Neural progenitor cell (in vitro differentiated cells): ENCODE data around the gene GRM8. TPM values are rescaled to one million over a fixed set of nuclear protein-coding genes. Genes with fewer than 3 reads are reported as not detected.
A peak's percentile ranks its signal among the peaks of the same experiment; 100 is the strongest.
"Not testable (repeated sequence)": the region's sequence is repeated elsewhere in the genome, so short reads cannot be mapped to it uniquely, and the experiment has no call there.

Experiments used
- DNase-seq: peaks from one replicate; pipeline ENCODE4 v3.0.0-alpha.2; 2016; ENCODE audit warnings: low spot score
- H2AFZ ChIP-seq: fragments of 200-600 bp; sonication (generic); replicated peaks from 2 replicates; pipeline ENCODE4 v1.6.1; 2016; ENCODE audit warnings: antibody characterized with exemption
- H3F3A ChIP-seq: fragments of 200-600 bp; sonication (generic); 2 replicates; pipeline ENCODE4 v1.6.1; 2016; ENCODE audit warnings: antibody characterized with exemption, low read depth
- H3K27ac ChIP-seq: fragments of 200-600 bp; sonication (generic); 2 replicates; pipeline ENCODE4 v1.5.1; 2016; ENCODE audit warnings: mild to moderate bottlenecking
- H3K27me3 ChIP-seq: fragments of 200-600 bp; sonication (generic); 2 replicates; pipeline ENCODE4 v1.6.1; 2016; ENCODE audit warnings: mild to moderate bottlenecking, moderate library complexity
- H3K36me3 ChIP-seq: fragments of 200-600 bp; sonication (generic); 2 replicates; pipeline ENCODE4 v1.5.1; 2016
- H3K4me1 ChIP-seq: fragments of 200-600 bp; sonication (generic); 2 replicates; pipeline ENCODE4 v1.6.1; 2016; ENCODE audit warnings: mixed run types
- H3K4me2 ChIP-seq: fragments of 200-600 bp; sonication (generic); 2 replicates; pipeline ENCODE4 v1.6.1; 2016
- H3K4me3 ChIP-seq: fragments of 200-600 bp; sonication (generic); 2 replicates; pipeline ENCODE4 v1.5.1; 2016
- H3K79me2 ChIP-seq: fragments of 200-600 bp; sonication (generic); 2 replicates; pipeline ENCODE4 v1.6.1; 2016; ENCODE audit warnings: low read depth
- H3K9ac ChIP-seq: fragments of 200-600 bp; sonication (generic); 2 replicates; pipeline ENCODE4 v1.6.1; 2016
- H3K9me3 ChIP-seq: fragments of 200-600 bp; sonication (generic); 2 replicates; pipeline ENCODE4 v1.5.1; 2016; ENCODE audit warnings: low read depth
- H4K20me1 ChIP-seq: fragments of 200-600 bp; sonication (generic); 2 replicates; pipeline ENCODE4 v1.6.1; 2016; ENCODE audit warnings: low read depth
- H3K27ac Mint-ChIP-seq: 3 replicates; pipeline ENCODE4 v1.8.0; 2021; ENCODE audit warnings: mixed read lengths
- H3K27me3 Mint-ChIP-seq: 2 replicates; pipeline ENCODE4 v1.8.0; 2022; ENCODE audit warnings: low read depth, mild to moderate bottlenecking, inconsistent platforms, moderate library complexity, mixed read lengths; ENCODE audit not compliant: insufficient read depth
- H3K36me3 Mint-ChIP-seq: 3 replicates; pipeline ENCODE4 v1.8.0; 2021; ENCODE audit warnings: mixed read lengths
- H3K4me1 Mint-ChIP-seq: 3 replicates; pipeline ENCODE4 v1.8.0; 2021; ENCODE audit warnings: mixed read lengths
- H3K4me3 Mint-ChIP-seq: 3 replicates; pipeline ENCODE4 v1.8.0; 2021; ENCODE audit warnings: mild to moderate bottlenecking, moderate library complexity, mixed read lengths
- H3K9me3 Mint-ChIP-seq: 3 replicates; pipeline ENCODE4 v1.8.0; 2020; ENCODE audit warnings: mixed read lengths
- EZH2 ChIP-seq: fragments of 200-600 bp; sonication (generic); IDR thresholded peaks from 2 replicates; pipeline ENCODE4 v1.6.1; 2017; ENCODE audit warnings: antibody characterized with exemption, mild to moderate bottlenecking, moderate library complexity
- EZH2phosphoT487 ChIP-seq: fragments of 200-600 bp; sonication (generic); IDR thresholded peaks from 2 replicates; pipeline ENCODE4 v1.6.1; 2017; ENCODE audit warnings: antibody characterized with exemption
- total RNA-seq: library from RNA; depleted of rRNA; stranded (reverse); fragments of >200 nt; gene quantifications from 2 replicates; pipeline ENCODE4 v1.2.3, GENCODE V29; 2015; ENCODE audit warnings: low replicate concordance
- TF ChIP-seq, protein P1 (sequence below): fragments of 200-600 bp; sonication (generic); IDR thresholded peaks from 2 replicates; pipeline ENCODE4 v1.5.1; 2017; ENCODE audit warnings: antibody characterized with exemption, mild to moderate bottlenecking

GRM8 gene
- total RNA-seq, 1 donor from 2014 or later: 0.62 TPM

DNA sequence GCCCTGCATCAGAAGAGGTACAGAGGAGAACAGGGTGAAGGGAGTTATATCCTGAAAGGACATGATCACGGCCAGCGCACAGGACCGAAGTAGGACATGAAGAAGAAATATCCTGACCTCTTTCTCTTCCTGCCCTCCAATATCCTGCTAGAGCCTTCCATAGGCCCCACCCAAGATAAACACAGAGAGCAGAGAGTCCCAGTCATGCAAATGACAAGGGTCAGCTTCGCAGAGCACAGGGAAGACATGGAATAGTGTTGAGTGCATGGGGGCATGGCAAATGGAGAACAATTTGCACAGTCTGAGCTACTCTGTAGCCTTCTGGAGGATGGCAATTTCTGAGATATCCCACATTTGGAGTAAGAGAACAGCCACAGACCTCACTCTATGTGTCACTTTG is 371.4 kb downstream of the GRM8 start:
- Histone ChIP-seq H3F3A (no peaks in the 10 kb centered on the region), H4K20me1 (no peaks in the 10 kb centered on the region), H3K9me3 (no peaks in the 10 kb centered on the region), H3K79me2 (no peaks in the 10 kb centered on the region), H2AFZ (no peak overlapping the region), H3K4me2 (no peak overlapping the region), H3K9ac (no peak overlapping the region), H3K27ac (no peak overlapping the region), H3K4me1 (no peaks in the 10 kb centered on the region), H3K36me3 (no peaks in the 10 kb centered on the region), H3K4me3 (no peak overlapping the region), H3K27me3 (no peaks in the 10 kb centered on the region)
- Mint-ChIP-seq H3K4me3 (no peak overlapping the region), H3K36me3 (no peaks in the 10 kb centered on the region), H3K27me3 (no peaks in the 10 kb centered on the region), H3K27ac (no peak overlapping the region), H3K4me1 (no peaks in the 10 kb centered on the region), H3K9me3 (no peaks in the 10 kb centered on the region)
- TF ChIP-seq, protein P1, sequence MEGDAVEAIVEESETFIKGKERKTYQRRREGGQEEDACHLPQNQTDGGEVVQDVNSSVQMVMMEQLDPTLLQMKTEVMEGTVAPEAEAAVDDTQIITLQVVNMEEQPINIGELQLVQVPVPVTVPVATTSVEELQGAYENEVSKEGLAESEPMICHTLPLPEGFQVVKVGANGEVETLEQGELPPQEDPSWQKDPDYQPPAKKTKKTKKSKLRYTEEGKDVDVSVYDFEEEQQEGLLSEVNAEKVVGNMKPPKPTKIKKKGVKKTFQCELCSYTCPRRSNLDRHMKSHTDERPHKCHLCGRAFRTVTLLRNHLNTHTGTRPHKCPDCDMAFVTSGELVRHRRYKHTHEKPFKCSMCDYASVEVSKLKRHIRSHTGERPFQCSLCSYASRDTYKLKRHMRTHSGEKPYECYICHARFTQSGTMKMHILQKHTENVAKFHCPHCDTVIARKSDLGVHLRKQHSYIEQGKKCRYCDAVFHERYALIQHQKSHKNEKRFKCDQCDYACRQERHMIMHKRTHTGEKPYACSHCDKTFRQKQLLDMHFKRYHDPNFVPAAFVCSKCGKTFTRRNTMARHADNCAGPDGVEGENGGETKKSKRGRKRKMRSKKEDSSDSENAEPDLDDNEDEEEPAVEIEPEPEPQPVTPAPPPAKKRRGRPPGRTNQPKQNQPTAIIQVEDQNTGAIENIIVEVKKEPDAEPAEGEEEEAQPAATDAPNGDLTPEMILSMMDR: no peak
- no peak for TF ChIP-seq EZH2phosphoT487
- no peak for TF ChIP-seq EZH2
- DNase-seq: no peak

DNA sequence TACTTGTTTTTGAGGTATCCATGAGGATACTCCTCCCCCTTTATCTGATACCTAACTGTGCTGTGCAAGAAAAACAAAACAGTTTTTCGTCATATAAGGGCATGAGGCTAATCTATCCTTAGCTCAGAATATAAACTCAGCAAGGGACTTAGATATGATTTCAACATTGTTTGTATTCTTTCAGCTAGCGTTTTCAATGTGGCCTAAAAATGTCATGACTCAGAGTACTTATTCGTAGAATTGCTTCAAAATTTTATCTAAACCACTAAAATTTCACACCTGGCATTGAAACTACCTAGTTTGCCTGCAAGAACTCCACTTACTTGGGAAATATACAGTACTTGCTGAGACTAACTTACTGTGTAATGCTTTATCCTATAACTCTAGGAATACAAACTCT is 376.2 kb downstream of the GRM8 start:
- H3K27ac Mint-ChIP-seq, H3F3A ChIP-seq, H2AFZ ChIP-seq, H3K27ac ChIP-seq, H3K79me2 ChIP-seq, H3K4me3 Mint-ChIP-seq, H3K27me3 ChIP-seq, H3K9ac ChIP-seq, H3K9me3 Mint-ChIP-seq, H3K4me2 ChIP-seq, H4K20me1 ChIP-seq, H3K9me3 ChIP-seq, H3K27me3 Mint-ChIP-seq, H3K36me3 ChIP-seq, H3K4me1 Mint-ChIP-seq, DNase-seq, H3K4me1 ChIP-seq, H3K4me3 ChIP-seq, H3K36me3 Mint-ChIP-seq: not testable (repeated sequence)

DNA sequence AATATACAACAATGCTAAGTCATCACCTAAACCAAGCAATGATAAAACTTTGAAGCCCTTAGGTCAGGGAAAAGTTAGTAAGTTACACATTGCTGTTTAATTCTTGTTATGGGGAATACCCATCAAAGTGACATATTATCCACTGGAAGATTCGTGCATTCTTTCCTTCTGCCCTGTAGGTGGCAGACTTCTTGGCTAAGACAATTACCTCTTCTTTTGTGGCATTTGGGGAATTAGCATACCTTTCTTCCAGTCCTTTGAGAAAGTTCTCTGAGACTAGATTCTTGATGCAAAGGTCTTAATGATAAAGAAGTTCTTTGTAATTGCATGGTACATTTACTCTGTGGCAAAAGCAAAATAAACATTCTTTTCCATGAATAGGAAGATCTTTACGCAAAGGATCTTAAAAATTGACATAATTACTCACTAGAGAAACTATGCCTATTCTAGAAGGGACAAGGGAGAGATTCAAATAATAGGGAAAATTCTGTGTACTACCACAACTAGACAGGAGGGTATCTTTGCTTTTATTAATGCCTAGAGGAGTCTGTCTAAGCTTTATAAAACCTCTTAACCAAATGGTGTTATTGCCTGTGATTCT is 395.9 kb downstream of the GRM8 start:
- H3K27ac Mint-ChIP-seq: no peak overlapping the region
- no peak overlapping the region for H2AFZ ChIP-seq
- no peaks in the 10 kb centered on the region for H3K9me3 Mint-ChIP-seq
- H3K9ac ChIP-seq: no peak overlapping the region
- TF ChIP-seq EZH2: no peak
- TF ChIP-seq, protein P1: peak; percentile 79
- TF ChIP-seq EZH2phosphoT487: no peak
- H3K9me3 ChIP-seq: no peaks in the 10 kb centered on the region
- H3K4me3 Mint-ChIP-seq: no peak overlapping the region
- H3K79me2 ChIP-seq: no peaks in the 10 kb centered on the region
- peaks cover 31% of the 10 kb centered on the region for H3K4me1 ChIP-seq
- peaks cover 11% of the 10 kb centered on the region for H3F3A ChIP-seq
- H3K27me3 Mint-ChIP-seq: no peaks in the 10 kb centered on the region
- H3K4me2 ChIP-seq: no peak overlapping the region
- peaks cover 6% of the 10 kb centered on the region for H3K4me1 Mint-ChIP-seq
- DNase-seq: peak; percentile 70
- no peaks in the 10 kb centered on the region for H3K36me3 ChIP-seq
- no peaks in the 10 kb centered on the region for H3K36me3 Mint-ChIP-seq
- H3K4me3 ChIP-seq: no peak overlapping the region
- no peak overlapping the region for H3K27ac ChIP-seq
- H3K27me3 ChIP-seq: no peaks in the 10 kb centered on the region
- no peaks in the 10 kb centered on the region for H4K20me1 ChIP-seq

DNA sequence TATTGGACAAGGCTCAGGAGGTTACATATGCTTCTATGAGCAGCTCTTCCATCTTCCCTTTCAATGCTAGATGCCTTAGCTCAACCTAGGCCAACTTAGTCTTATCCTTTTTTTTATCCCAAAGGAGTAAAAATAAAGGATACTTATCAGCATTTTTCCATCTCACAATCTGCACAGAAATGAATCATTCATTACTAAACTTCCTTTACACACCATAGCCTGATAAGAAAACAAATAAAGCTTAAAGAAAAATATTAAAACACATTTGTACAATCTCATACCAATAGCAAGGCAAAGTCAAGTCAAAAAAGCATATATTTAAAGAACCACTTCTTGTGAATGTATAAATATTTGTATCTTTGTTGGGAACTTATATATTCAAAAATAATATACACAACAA is 407.4 kb downstream of the GRM8 start:
- no peaks in the 10 kb centered on the region for H3K9me3 Mint-ChIP-seq
- Histone ChIP-seq H3K9me3 (no peaks in the 10 kb centered on the region), H3K4me2 (no peak overlapping the region), H3K36me3 (no peaks in the 10 kb centered on the region), H3K27ac (no peak overlapping the region), H3K4me3 (no peak overlapping the region), H3K79me2 (no peaks in the 10 kb centered on the region), H2AFZ (no peak overlapping the region), H4K20me1 (no peaks in the 10 kb centered on the region), H3F3A (peaks cover 17% of the 10 kb centered on the region), H3K4me1 (peaks cover 16% of the 10 kb centered on the region), H3K9ac (no peak overlapping the region), H3K27me3 (no peaks in the 10 kb centered on the region)
- no peaks in the 10 kb centered on the region for H3K36me3 Mint-ChIP-seq
- H3K4me3 Mint-ChIP-seq: no peak overlapping the region
- DNase-seq: no peak
- H3K4me1 Mint-ChIP-seq: peaks cover 6% of the 10 kb centered on the region
- H3K27ac Mint-ChIP-seq: no peak overlapping the region
- TF ChIP-seq EZH2 (no peak), EZH2phosphoT487 (no peak)
- TF ChIP-seq, protein P1: no peak
- H3K27me3 Mint-ChIP-seq: peaks cover 3% of the 10 kb centered on the region
